GM23248 (cell line): ENCODE results near the gene RBP5.

Experiments used
- EZH2 ChIP-seq: fragments of 200-600 bp; sonication (generic); IDR thresholded peaks from 2 replicates; pipeline ENCODE4 v1.6.1; 2018; ENCODE audit warnings: antibody characterized with exemption, mild to moderate bottlenecking; ENCODE audit not compliant: insufficient read depth, poor library complexity, severe bottlenecking
- EZH2phosphoT487 ChIP-seq: fragments of 200-600 bp; sonication (generic); IDR thresholded peaks from 2 replicates; pipeline ENCODE4 v1.6.1; 2018; ENCODE audit warnings: antibody characterized with exemption, moderate library complexity, mild to moderate bottlenecking, low read depth; ENCODE audit not compliant: insufficient read depth

- TF ChIP-seq EZH2phosphoT487 (no peak), EZH2 (no peak)
Measured at GRCh38 chr12:7150841-7151240, 22.2 kb upstream of the RBP5 start.
